ENCODE results near the gene CFLAR.

Gene CFLAR

DNA sequence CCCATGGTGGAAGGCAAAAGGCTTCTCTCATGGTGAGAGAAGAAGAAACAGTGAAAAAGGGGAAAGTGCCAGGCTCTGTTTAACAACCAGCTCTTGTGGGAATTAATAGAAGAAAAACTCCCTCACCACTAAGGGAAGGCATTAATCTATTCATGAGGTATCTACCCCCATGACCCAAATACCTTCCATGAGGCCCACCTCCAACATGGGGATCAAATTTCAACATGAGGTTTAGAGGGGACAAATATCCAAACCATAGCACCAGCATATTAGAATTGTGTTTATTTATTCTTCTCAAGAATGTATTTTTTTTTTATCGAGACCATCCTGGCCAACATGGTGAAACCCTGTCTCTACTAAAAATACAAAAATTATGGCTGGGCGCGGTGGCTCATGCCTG, 4.9 kb upstream of the CFLAR start:
- Histone ChIP-seq H4K20me1 (ENCODE audit: insufficient read depth, low read length) (no peaks in the 10 kb centered on the region), H3K9me2 (ENCODE audit: low read depth, low read length) (no peaks in the 10 kb centered on the region), H3K4me2 (ENCODE audit: low read length) (no peak overlapping the region), H3K9me3 (ENCODE audit: low read length) (no peaks in the 10 kb centered on the region), H3K27me3 (ENCODE audit: insufficient read depth, low read length) (no peaks in the 10 kb centered on the region), H3K4me3 (ENCODE audit: low read depth, low read length, poor library complexity, severe bottlenecking) (no peak overlapping the region), H3K36me3 (ENCODE audit: insufficient read depth, low read length) (no peaks in the 10 kb centered on the region), H3K27ac (ENCODE audit: low read depth, low read length, poor library complexity, severe bottlenecking) (no peak overlapping the region), H3K79me2 (ENCODE audit: insufficient read depth, low read length) (no peaks in the 10 kb centered on the region), H3F3A (ENCODE audit: insufficient read depth, low read length) (no peaks in the 10 kb centered on the region), H3K4me1 (ENCODE audit: insufficient read depth, low read length, severe bottlenecking) (peaks cover 7% of the 10 kb centered on the region), H3K9ac (ENCODE audit: low read length) (no peak overlapping the region), H2AFZ (ENCODE audit: low read length) (no peak overlapping the region)
- TF ChIP-seq CTCF (IDR thresholded peaks at IDR 0.05; ENCODE audit: low read length) (no peak), EZH2 (IDR thresholded peaks at IDR 0.05; ENCODE audit: borderline replicate concordance, low read length) (no peak)

DNA sequence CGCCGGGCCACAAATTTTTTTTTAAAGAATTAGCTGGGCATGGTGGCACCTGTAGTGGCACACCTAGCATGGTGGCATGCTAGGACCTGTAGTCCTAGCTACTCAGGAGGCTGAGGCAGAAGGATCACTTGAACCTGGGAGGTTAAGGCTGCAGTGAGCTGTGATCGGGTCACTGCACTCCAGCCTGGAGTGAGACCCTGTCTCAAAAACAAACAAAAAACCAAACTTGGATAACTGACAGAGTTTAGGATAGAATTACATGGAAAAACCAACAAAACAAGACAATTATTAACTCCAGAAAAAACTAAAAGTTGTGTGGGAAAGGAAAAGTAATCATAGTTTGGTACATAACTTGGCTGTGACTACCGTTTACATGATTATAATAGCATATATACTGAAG, 1.6 kb upstream of the CFLAR start:
- Histone ChIP-seq H3K9ac (ENCODE audit: low read length) (no peak overlapping the region), H3K27me3 (ENCODE audit: insufficient read depth, low read length) (no peaks in the 10 kb centered on the region), H3K4me1 (ENCODE audit: insufficient read depth, low read length, severe bottlenecking) (peaks cover 32% of the 10 kb centered on the region), H3K4me3 (ENCODE audit: low read depth, low read length, poor library complexity, severe bottlenecking) (no peak overlapping the region), H2AFZ (ENCODE audit: low read length) (no peak overlapping the region), H3K27ac (ENCODE audit: low read depth, low read length, poor library complexity, severe bottlenecking) (no peak overlapping the region), H3K9me3 (ENCODE audit: low read length) (no peaks in the 10 kb centered on the region), H3K36me3 (ENCODE audit: insufficient read depth, low read length) (no peaks in the 10 kb centered on the region), H3K4me2 (ENCODE audit: low read length) (no peak overlapping the region), H3K9me2 (ENCODE audit: low read depth, low read length) (no peaks in the 10 kb centered on the region), H3F3A (ENCODE audit: insufficient read depth, low read length) (no peaks in the 10 kb centered on the region), H3K79me2 (ENCODE audit: insufficient read depth, low read length) (peaks cover 3% of the 10 kb centered on the region), H4K20me1 (ENCODE audit: insufficient read depth, low read length) (no peaks in the 10 kb centered on the region)
- TF ChIP-seq EZH2 (IDR thresholded peaks at IDR 0.05; ENCODE audit: borderline replicate concordance, low read length) (no peak), CTCF (IDR thresholded peaks at IDR 0.05; ENCODE audit: low read length) (no peak)

GRCh38 chr2:201114846-201115245, 1.1 kb upstream of the CFLAR start:
- no peaks in the 10 kb centered on the region for H4K20me1 ChIP-seq (ENCODE audit: insufficient read depth, low read length)
- H3K27me3 ChIP-seq (ENCODE audit: insufficient read depth, low read length) = no peaks in the 10 kb centered on the region
- no peaks in the 10 kb centered on the region for H3K36me3 ChIP-seq (ENCODE audit: insufficient read depth, low read length)
- TF ChIP-seq CTCF (IDR thresholded peaks at IDR 0.05; ENCODE audit: low read length) = no peak
- no peak for TF ChIP-seq EZH2 (IDR thresholded peaks at IDR 0.05; ENCODE audit: borderline replicate concordance, low read length)
- H3F3A ChIP-seq (ENCODE audit: insufficient read depth, low read length) = 0 out of 2 replicates have a peak, but pooled peaks cover 5% of the 10 kb centered on the region
- no peak overlapping the region for H3K4me3 ChIP-seq (ENCODE audit: low read depth, low read length, poor library complexity, severe bottlenecking)
- H3K9me3 ChIP-seq (ENCODE audit: low read length) = no peaks in the 10 kb centered on the region
- peak overlapping the region; percentile 14 for H3K27ac ChIP-seq (ENCODE audit: low read depth, low read length, poor library complexity, severe bottlenecking)
- no peak overlapping the region for H3K4me2 ChIP-seq (ENCODE audit: low read length)
- peaks cover 37% of the 10 kb centered on the region for H3K4me1 ChIP-seq (ENCODE audit: insufficient read depth, low read length, severe bottlenecking)
- no peak overlapping the region for H3K9ac ChIP-seq (ENCODE audit: low read length)
- no peak overlapping the region for H2AFZ ChIP-seq (ENCODE audit: low read length)
- no peaks in the 10 kb centered on the region for H3K9me2 ChIP-seq (ENCODE audit: low read depth, low read length)
- peaks cover 8% of the 10 kb centered on the region for H3K79me2 ChIP-seq (ENCODE audit: insufficient read depth, low read length)

Data from OCI-LY1 (cell line).